HL-60 (cell line): ENCODE results near the gene METTL2B.
"Not testable (repeated sequence)": the region's sequence is repeated elsewhere in the genome, so short reads cannot be mapped to it uniquely, and the experiment has no call there.

Source experiments
- CTCF ChIP-seq: IDR thresholded peaks from one replicate; pipeline ENCODE4 v1.5.1; 2011; ENCODE audit warnings: low read length, control low read depth, inconsistent platforms; ENCODE audit not compliant: insufficient read depth
- POLR2AphosphoS5 ChIP-seq: IDR thresholded peaks from 2 replicates; pipeline ENCODE4 v1.6.1; 2012; ENCODE audit warnings: low read depth

GRCh38 chr7:128543300-128543699 is 66.8 kb downstream of the METTL2B start:
- not testable (repeated sequence) for TF ChIP-seq CTCF, POLR2AphosphoS5
